Naive thymus-derived CD4-positive, alpha-beta T cell (primary cell): Measurements from ENCODE around the gene TSKU. TPM values are rescaled to one million over a fixed set of nuclear protein-coding genes. Genes with fewer than 3 reads are reported as not detected.

Source experiments
- ATAC-seq: fragments of 150-1000 bp; cut with Tn5 transposase; 2 replicates; pipeline ENCODE4 v1.10.0; 2021; ENCODE audit warnings: mild to moderate bottlenecking, moderate library complexity
- CTCF ChIA-PET: fragments of 350-600 bp; sonication (Branson Sonifier 250); formaldehyde crosslinking; loops from one replicate; lab custom pipeline; 2021; ENCODE audit warnings: antibody characterized with exemption; lab: Charles Lee
- POLR2A ChIA-PET: fragments of 350-600 bp; sonication (Branson Sonifier 250); formaldehyde crosslinking; loops from one replicate; lab custom pipeline; 2021; ENCODE audit warnings: antibody characterized with exemption, inconsistent platforms; lab: Charles Lee
- DNase-seq, 9 donors: peaks; one replicate each; pipeline versions ENCODE4 v3.0.0 to v3.0.0-alpha.2; 2020 to 2022; ENCODE audit warnings: mixed read lengths in 1 of 9
- H3K27ac ChIP-seq: one replicate; pipeline ENCODE4 v1.7.0; 2013; ENCODE audit warnings: mild to moderate bottlenecking, low read depth, low read length, moderate library complexity
- H3K27me3 ChIP-seq, 2 donors: one replicate each; pipeline ENCODE4 v1.7.0; 2013; ENCODE audit warnings: low read length in 2 of 2, mild to moderate bottlenecking in 2 of 2, moderate library complexity in 2 of 2; ENCODE audit not compliant: control insufficient read depth in 2 of 2, insufficient read depth in 2 of 2
- H3K36me3 ChIP-seq, 3 experiments: 1 replicate in 2 of 3; 2 replicates in 1 of 3; pipeline ENCODE4 v1.7.0; 2013; ENCODE audit warnings: low read length in 3 of 3, mild to moderate bottlenecking in 3 of 3, moderate library complexity in 1 of 3; ENCODE audit not compliant: insufficient read depth in 3 of 3, control insufficient read depth in 2 of 3
- H3K4me1 ChIP-seq, 2 donors: one replicate each; pipeline ENCODE4 v1.7.0; 2013; ENCODE audit warnings: low read length in 2 of 2, mild to moderate bottlenecking in 2 of 2, moderate library complexity in 1 of 2; ENCODE audit not compliant: control insufficient read depth in 2 of 2, insufficient read depth in 2 of 2
- H3K4me3 ChIP-seq: 2 replicates; pipeline ENCODE4 v1.7.0; 2013; ENCODE audit warnings: mild to moderate bottlenecking, low read length
- H3K9me3 ChIP-seq, 3 experiments: 1 replicate in 2 of 3; 2 replicates in 1 of 3; pipeline ENCODE4 v1.7.0; 2013; ENCODE audit warnings: low read length in 3 of 3; ENCODE audit not compliant: control insufficient read depth in 2 of 3
- H3K27ac Mint-ChIP-seq, 9 donors: one replicate each; pipeline ENCODE4 v1.8.0; 2020 to 2022; ENCODE audit warnings: mixed read lengths in 9 of 9, mild to moderate bottlenecking in 8 of 9, moderate library complexity in 5 of 9, inconsistent platforms in 2 of 9
- H3K27me3 Mint-ChIP-seq, 5 donors: one replicate each; pipeline ENCODE4 v1.8.0; 2021 to 2022; ENCODE audit warnings: mixed read lengths in 5 of 5, mild to moderate bottlenecking in 1 of 5
- H3K36me3 Mint-ChIP-seq, 5 donors: one replicate each; pipeline ENCODE4 v1.8.0; 2020 to 2022; ENCODE audit warnings: mixed read lengths in 5 of 5, mild to moderate bottlenecking in 3 of 5, inconsistent platforms in 1 of 5
- H3K4me1 Mint-ChIP-seq, 7 donors: one replicate each; pipeline ENCODE4 v1.8.0; 2020 to 2022; ENCODE audit warnings: mixed read lengths in 7 of 7, mild to moderate bottlenecking in 3 of 7, inconsistent platforms in 1 of 7
- H3K4me3 Mint-ChIP-seq, 10 donors: one replicate each; pipeline ENCODE4 v1.8.0; 2020 to 2022; ENCODE audit warnings: mild to moderate bottlenecking in 10 of 10, mixed read lengths in 10 of 10, moderate library complexity in 6 of 10, inconsistent platforms in 2 of 10
- H3K9me3 Mint-ChIP-seq, 11 donors: one replicate each; pipeline ENCODE4 v1.8.0; 2020 to 2022; ENCODE audit warnings: mixed read lengths in 11 of 11, mild to moderate bottlenecking in 4 of 11, inconsistent platforms in 1 of 11, moderate library complexity in 1 of 11
- intact Hi-C, 2 donors: fragments of 100-400 bp; cut with micrococcal nuclease; formaldehyde crosslinking; loops; one replicate each; pipeline ENCODE4 v1.15.1; 2023
- polyA plus RNA-seq, 2 donors: library from polyadenylated mRNA; unstranded; fragments of 300-500 nt; fragmentation: Illumina TruSeq; gene quantifications; one replicate each; pipeline ENCODE4 v1.2.3, GENCODE V29; 2021
- total RNA-seq, 6 experiments: library from RNA in 5 of 6; stranded (reverse) in 5 of 6; gene quantifications; 1 replicate in 5 of 6; 2 replicates in 1 of 6; pipeline ENCODE4 v1.2.3 and lab custom pipeline; 2021 to 2026

Gene TSKU
- total and polyA plus RNA-seq, 7 experiments from 2014 or later = 0.13 to 1.5 TPM; not detected in 5

DNA sequence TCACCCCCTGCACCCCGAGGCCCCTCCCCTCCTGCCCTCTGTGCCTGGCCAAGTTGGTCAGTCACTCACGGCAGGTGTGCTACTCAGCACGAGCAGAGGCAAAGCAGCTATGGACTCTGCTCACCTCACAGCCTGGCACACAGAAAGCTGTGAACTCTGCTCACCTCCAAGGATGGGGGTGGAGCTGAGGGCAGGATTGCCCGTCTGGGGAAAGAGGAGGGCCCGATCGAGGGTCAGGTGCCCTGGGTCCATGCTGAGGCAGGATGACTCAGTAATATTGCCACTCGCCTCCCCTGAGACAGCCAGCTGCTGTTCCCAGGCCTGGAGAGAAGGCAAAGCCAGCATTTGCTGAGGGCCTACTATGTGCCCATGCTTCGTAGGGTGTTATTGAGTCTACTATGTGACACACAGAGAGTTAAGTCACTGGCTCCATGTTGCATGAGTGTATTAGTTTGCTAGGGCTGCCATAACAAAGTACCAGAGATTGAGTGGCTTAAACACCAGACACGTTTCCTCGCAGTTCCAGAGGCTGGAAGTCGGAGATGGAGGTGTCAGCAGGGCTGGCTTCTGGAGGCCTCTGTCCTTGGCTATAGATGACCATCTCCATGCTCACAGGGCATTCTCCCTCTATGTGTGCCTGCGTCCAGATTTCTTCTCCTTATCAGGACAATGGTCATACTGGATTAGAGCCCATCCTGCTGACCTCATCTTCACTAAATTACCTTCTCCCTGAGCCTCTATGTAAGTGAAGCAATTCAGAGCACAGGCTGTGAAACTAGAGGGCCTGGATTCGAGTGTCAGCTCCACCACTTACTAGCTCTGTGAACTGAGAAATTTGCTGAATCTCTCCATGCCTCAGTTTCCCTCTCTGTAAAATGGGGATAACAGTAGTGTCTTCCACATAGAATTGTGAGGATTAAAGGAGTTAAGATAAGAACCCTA lies 13.2 kb upstream of the TSKU start:
- Histone ChIP-seq H3K9me3 (no peaks in the 10 kb centered on the region), H3K4me1 (peaks cover 7 to 9% of the 10 kb centered on the region in 2 donors), H3K4me3 (no peak overlapping the region), H3K36me3 (no peaks in the 10 kb centered on the region), H3K27me3 (no peaks in the 10 kb centered on the region), H3K27ac (no peak overlapping the region)
- ATAC-seq (no peak), DNase-seq (no peak)
- H3K36me3 Mint-ChIP-seq = no peaks in the 10 kb centered on the region
- intact Hi-C loops = loop anchor here in 1 of 2 donors (2.0 kb wide), 1 partner anchor 13 kb away; the partner anchor contains the start of gene TSKU
- no peak overlapping the region for H3K4me3 Mint-ChIP-seq
- H3K27me3 Mint-ChIP-seq = peaks cover 0 to 7% (median 0%) of the 10 kb centered on the region in 5 donors
- peak overlapping the region in 3 of 9 donors; percentile 10 to 54 (median 38) for H3K27ac Mint-ChIP-seq
- POLR2A ChIA-PET = no interaction called here
- CTCF ChIA-PET = no interaction called here
- peaks cover 0 to 4% (median 0%) of the 10 kb centered on the region in 11 donors for H3K9me3 Mint-ChIP-seq
- H3K4me1 Mint-ChIP-seq = peaks cover 6 to 49% (median 21%) of the 10 kb centered on the region in 7 donors

DNA sequence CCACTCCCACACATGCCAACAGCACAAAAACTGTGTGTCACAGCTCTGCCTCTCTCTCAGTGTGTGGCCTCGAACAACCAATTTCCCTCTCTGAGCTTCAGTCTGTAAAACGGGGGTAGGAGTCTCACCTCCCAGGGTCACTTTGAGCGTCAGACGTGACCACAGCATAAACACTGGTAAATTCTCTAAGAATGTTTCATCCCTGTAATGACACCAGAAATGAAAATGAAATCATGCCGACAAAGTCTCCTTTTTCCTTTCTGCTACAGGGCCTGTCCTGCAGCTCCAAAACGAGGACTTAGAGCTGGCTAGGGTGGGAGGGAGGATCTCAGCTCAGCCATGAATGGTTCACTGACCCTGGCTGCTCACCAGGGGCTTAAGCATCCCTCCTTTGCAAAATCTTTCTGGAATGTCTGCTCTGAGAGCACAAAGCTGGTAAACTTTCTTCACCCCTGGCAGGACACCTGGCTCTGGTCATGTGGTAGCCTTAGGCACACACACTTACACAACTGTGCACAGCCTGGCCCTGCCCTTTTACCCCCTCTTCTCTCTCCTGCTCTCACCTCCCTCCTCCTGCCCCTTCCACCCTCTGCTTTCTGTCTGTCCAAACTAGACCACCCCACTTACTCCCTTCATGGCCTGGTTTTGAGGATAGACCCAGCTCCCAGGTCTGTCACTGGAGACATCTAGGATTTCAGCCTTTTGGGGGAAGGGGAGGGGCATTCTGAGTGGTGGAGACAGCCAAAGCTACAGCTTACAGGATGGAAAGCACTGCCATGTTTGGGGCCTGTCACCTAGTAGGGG lies 12.3 kb upstream of the TSKU start:
- intact Hi-C loops = no loop called here
- peak overlapping the region in 1 of 10 donors; percentile 38 for H3K4me3 Mint-ChIP-seq

DNA sequence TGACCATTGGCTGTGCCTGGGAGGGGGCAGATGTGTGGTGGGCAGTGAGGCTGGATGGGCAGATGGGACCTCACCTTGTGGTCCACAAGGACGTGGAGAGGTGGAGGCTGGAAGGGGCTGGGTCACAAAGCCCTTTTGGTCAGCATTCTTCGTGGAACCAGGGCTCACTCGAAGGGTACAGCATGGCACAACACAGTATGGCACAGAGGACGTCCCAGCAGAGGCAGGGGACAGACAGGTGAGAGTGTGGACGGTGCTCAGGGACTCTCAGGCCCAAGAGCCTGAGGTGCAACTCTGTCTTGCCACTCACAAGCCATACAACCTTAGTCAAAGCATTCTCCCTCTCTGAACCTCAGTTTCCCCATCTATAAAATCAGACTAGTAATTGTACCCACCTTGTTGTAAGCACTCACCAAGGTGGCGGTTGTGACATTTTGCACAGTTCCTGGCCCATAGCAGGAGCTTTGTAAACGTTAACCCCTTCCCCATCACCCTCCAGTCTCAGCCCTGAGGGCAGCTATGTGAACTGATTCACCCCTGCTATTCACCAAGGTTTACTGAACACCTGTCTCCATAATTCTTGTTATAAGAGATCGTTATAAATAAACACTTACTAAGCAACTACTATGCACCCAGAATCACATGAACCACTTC lies 11.6 kb upstream of the TSKU start:
- no peak for ATAC-seq
- CTCF ChIA-PET = no interaction called here

More for the DNA sequence above, 12.3 kb upstream of the TSKU start:
- no peak for DNase-seq
- peak overlapping the region in 2 of 9 donors; percentile 17 to 54 for H3K27ac Mint-ChIP-seq
- peaks cover 6 to 49% (median 21%) of the 10 kb centered on the region in 7 donors for H3K4me1 Mint-ChIP-seq
- peaks cover 0 to 11% (median 5%) of the 10 kb centered on the region in 11 donors for H3K9me3 Mint-ChIP-seq
- Histone ChIP-seq H3K36me3 (no peaks in the 10 kb centered on the region), H3K4me3 (no peak overlapping the region), H3K27me3 (no peaks in the 10 kb centered on the region), H3K9me3 (peaks cover 0 to 5% (median 0%) of the 10 kb centered on the region in 3 experiments), H3K4me1 (peaks cover 7 to 9% of the 10 kb centered on the region in 2 donors), H3K27ac (no peak overlapping the region)
- peaks cover 0 to 2% (median 0%) of the 10 kb centered on the region in 5 donors for H3K27me3 Mint-ChIP-seq
- ChIA-PET CTCF (no interaction called here), POLR2A (no interaction called here)
- ATAC-seq = no peak
- H3K36me3 Mint-ChIP-seq = no peaks in the 10 kb centered on the region

DNA sequence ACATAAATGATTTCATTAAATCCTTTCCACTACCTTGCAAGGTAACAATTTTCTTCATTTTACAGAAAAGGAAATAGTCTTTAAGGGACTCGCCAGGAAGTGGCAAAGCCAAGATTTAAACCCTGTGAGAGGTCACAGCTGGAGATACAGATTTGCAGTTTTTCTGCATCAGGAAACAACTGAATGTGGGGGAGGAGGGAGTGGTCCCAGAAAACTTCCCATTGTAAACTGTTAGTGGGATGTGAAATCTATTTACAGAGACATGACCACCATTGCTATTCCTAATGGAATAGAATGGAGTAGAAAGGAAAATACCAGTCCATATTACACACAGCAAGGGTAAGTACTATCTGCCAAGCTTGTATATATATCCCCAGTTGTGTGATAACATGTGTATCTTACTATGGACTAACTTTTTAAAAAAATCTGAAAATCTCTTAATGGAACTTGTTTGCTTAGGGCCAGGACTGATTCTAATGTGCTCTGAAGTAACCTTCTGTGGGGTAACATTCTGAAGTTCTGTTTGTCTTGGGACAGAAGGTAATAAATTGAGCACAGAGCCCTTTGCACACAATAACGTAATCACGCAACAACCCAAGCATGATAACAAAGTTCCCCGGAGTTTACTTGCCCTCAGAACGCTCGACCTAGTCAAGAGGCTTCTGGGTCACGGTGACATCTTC lies 10.9 kb upstream of the TSKU start:
- DNase-seq = no peak
- POLR2A ChIA-PET = interaction anchor here (0.6 kb wide), 1 partner anchor 30 kb away, joined by 7 read pairs; no protein-coding TSS in a partner anchor
- Histone ChIP-seq H3K4me3 (no peak overlapping the region), H3K9me3 (peaks cover 0 to 14% (median 0%) of the 10 kb centered on the region in 3 experiments), H3K4me1 (peaks cover 7 to 9% of the 10 kb centered on the region in 2 donors), H3K36me3 (no peaks in the 10 kb centered on the region), H3K27me3 (no peaks in the 10 kb centered on the region), H3K27ac (no peak overlapping the region)
- peaks cover 6 to 43% (median 17%) of the 10 kb centered on the region in 7 donors for H3K4me1 Mint-ChIP-seq
- H3K27ac Mint-ChIP-seq = peak overlapping the region in 1 of 9 donors; percentile 33
- ATAC-seq = no peak
- H3K27me3 Mint-ChIP-seq = peaks cover 0 to 10% (median 5%) of the 10 kb centered on the region in 5 donors
- peaks cover 0 to 25% (median 17%) of the 10 kb centered on the region in 11 donors for H3K9me3 Mint-ChIP-seq
- CTCF ChIA-PET = no interaction called here
- peaks cover 0 to 9% (median 8%) of the 10 kb centered on the region in 5 donors for H3K36me3 Mint-ChIP-seq
- intact Hi-C loops = no loop called here
- H3K4me3 Mint-ChIP-seq = no peak overlapping the region

More for the DNA sequence above, 11.6 kb upstream of the TSKU start:
- peaks cover 0 to 3% (median 1%) of the 10 kb centered on the region in 5 donors for H3K36me3 Mint-ChIP-seq
- peak overlapping the region in 2 of 9 donors; percentile 33 to 58 for H3K27ac Mint-ChIP-seq
- H3K36me3 ChIP-seq = no peaks in the 10 kb centered on the region
- H3K9me3 Mint-ChIP-seq = peaks cover 0 to 18% (median 11%) of the 10 kb centered on the region in 11 donors
- peaks cover 0 to 8% (median 0%) of the 10 kb centered on the region in 3 experiments for H3K9me3 ChIP-seq
- H3K4me3 Mint-ChIP-seq = no peak overlapping the region
- peaks cover 7 to 9% of the 10 kb centered on the region in 2 donors for H3K4me1 ChIP-seq
- peaks cover 0 to 4% (median under 1%) of the 10 kb centered on the region in 5 donors for H3K27me3 Mint-ChIP-seq
- no peak for DNase-seq
- no peak overlapping the region for H3K4me3 ChIP-seq
- intact Hi-C loops = no loop called here
- H3K27ac ChIP-seq = no peak overlapping the region
- peaks cover 6 to 49% (median 21%) of the 10 kb centered on the region in 7 donors for H3K4me1 Mint-ChIP-seq
- POLR2A ChIA-PET = interaction anchor here (0.6 kb wide), 1 partner anchor 29 kb away, joined by 7 read pairs; no protein-coding TSS in a partner anchor
- no peaks in the 10 kb centered on the region for H3K27me3 ChIP-seq

DNA sequence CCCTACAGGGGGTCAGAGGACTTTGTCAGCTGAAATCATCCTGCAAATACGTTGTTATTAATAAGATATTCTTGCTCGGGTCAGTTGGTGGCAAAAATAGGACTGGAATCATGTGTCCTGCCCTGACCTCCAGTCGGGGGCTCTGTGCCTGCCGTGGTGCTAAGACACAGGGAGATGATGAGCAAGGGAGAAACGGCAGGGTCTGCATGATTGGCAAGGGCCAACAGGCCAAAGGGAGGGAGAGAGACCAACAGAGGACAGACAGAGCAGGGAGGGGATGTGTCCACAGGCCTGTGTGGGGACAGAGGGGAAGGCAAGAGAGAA lies 10.4 kb upstream of the TSKU start:
- Mint-ChIP-seq H3K4me1 (peaks cover 6 to 38% (median 16%) of the 10 kb centered on the region in 7 donors), H3K27ac (no peak overlapping the region)

More for the DNA sequence above, 10.4 kb upstream of the TSKU start:
- peaks cover 5% of the 10 kb centered on the region in 2 donors for H3K4me1 ChIP-seq
- ATAC-seq = no peak
- no peaks in the 10 kb centered on the region for H3K27me3 ChIP-seq
- Mint-ChIP-seq H3K9me3 (peaks cover 0 to 30% (median 21%) of the 10 kb centered on the region in 11 donors), H3K27me3 (peaks cover 0 to 14% (median 10%) of the 10 kb centered on the region in 5 donors), H3K4me3 (no peak overlapping the region), H3K36me3 (peaks cover 0 to 13% (median 11%) of the 10 kb centered on the region in 5 donors)
- CTCF ChIA-PET = no interaction called here
- intact Hi-C loops = no loop called here
- POLR2A ChIA-PET = no interaction called here
- no peak overlapping the region for H3K27ac ChIP-seq
- H3K36me3 ChIP-seq = no peaks in the 10 kb centered on the region
- H3K9me3 ChIP-seq = peaks cover 0 to 19% (median 0%) of the 10 kb centered on the region in 3 experiments
- H3K4me3 ChIP-seq = no peak overlapping the region
- no peak for DNase-seq
